Measurements from ENCODE around the gene CALN1. TPM values are rescaled to one million over a fixed set of nuclear protein-coding genes. Genes with fewer than 3 reads are reported as not detected.

The CALN1 gene
- total and polyA plus RNA-seq, 4 donors, result 0.14 to 0.84 (median 0.24) TPM

DNA sequence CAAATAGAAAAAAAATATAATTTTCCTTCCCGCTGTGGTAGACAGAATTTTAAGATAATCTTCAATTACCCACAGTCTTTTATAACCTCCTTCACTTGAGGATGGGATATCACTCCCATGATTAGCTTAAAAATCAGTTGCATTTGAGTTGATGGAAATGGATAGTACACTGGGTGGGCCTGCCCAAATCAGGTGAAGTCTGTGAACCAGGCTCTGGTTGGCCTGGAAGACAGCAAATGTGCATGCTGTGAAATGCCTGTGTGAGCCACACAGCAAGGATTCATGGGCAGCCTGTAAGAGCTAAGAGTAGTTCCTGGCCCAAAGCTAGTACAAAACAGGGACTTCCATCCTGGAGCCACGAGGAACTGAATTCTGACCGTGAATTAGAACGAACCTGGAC lies 548.0 kb downstream of the CALN1 start:
- TF ChIP-seq FOXA2 (IDR thresholded peaks at IDR 0.05) (no peak), NR2F2 (IDR thresholded peaks at IDR 0.05) (no peak), GABPA (IDR thresholded peaks at IDR 0.05 in 1 of 2, conservative IDR thresholded peaks at IDR 0.05 in 1 of 2) (no peak), RAD21 (IDR thresholded peaks at IDR 0.05) (no peak), HNF4G (IDR thresholded peaks at IDR 0.05) (no peak), EGR1 (IDR thresholded peaks at IDR 0.05; ENCODE audit: low read depth in 2 of 2) (no peak), FOXA1 (IDR thresholded peaks at IDR 0.05) (no peak), YY1 (IDR thresholded peaks at IDR 0.05) (no peak), JUND (IDR thresholded peaks at IDR 0.05) (no peak), HNF4A (conservative IDR thresholded peaks at IDR 0.05) (no peak), TAF1 (conservative IDR thresholded peaks at IDR 0.05) (no peak), RXRA (IDR thresholded peaks at IDR 0.05) (no peak)
- TF ChIP-seq, protein P1, sequence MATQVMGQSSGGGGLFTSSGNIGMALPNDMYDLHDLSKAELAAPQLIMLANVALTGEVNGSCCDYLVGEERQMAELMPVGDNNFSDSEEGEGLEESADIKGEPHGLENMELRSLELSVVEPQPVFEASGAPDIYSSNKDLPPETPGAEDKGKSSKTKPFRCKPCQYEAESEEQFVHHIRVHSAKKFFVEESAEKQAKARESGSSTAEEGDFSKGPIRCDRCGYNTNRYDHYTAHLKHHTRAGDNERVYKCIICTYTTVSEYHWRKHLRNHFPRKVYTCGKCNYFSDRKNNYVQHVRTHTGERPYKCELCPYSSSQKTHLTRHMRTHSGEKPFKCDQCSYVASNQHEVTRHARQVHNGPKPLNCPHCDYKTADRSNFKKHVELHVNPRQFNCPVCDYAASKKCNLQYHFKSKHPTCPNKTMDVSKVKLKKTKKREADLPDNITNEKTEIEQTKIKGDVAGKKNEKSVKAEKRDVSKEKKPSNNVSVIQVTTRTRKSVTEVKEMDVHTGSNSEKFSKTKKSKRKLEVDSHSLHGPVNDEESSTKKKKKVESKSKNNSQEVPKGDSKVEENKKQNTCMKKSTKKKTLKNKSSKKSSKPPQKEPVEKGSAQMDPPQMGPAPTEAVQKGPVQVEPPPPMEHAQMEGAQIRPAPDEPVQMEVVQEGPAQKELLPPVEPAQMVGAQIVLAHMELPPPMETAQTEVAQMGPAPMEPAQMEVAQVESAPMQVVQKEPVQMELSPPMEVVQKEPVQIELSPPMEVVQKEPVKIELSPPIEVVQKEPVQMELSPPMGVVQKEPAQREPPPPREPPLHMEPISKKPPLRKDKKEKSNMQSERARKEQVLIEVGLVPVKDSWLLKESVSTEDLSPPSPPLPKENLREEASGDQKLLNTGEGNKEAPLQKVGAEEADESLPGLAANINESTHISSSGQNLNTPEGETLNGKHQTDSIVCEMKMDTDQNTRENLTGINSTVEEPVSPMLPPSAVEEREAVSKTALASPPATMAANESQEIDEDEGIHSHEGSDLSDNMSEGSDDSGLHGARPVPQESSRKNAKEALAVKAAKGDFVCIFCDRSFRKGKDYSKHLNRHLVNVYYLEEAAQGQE (IDR thresholded peaks at IDR 0.05), result no peak
- Histone ChIP-seq H3K27ac (ENCODE audit: low read depth in 1 of 2, low read length in 2 of 2) (no peak overlapping the region), H3K27me3 (ENCODE audit: control insufficient read depth in 4 of 4, insufficient read depth in 4 of 4, low read length in 3 of 4) (peaks cover 0 to 6% (median 0%) of the 10 kb centered on the region in 4 donors), H3K4me1 (ENCODE audit: control insufficient read depth in 4 of 4, insufficient read depth in 4 of 4, low read length in 3 of 4) (no peaks in the 10 kb centered on the region), H3K36me3 (ENCODE audit: control insufficient read depth in 4 of 4, insufficient read depth in 3 of 4, low read depth in 1 of 4, low read length in 3 of 4) (no peaks in the 10 kb centered on the region), H3K4me3 (ENCODE audit: low read depth in 1 of 3, low read length in 3 of 3) (no peak overlapping the region), H3K9me3 (ENCODE audit: control insufficient read depth in 4 of 4, low read length in 3 of 4) (no peaks in the 10 kb centered on the region), H3K9ac (ENCODE audit: low read depth in 1 of 2, low read length in 2 of 2) (no peak overlapping the region)
- WGBS, result 84% methylated on average over 4 of the region's 4 CpGs
- DNase-seq (ENCODE audit: low spot score), result no peak

DNA sequence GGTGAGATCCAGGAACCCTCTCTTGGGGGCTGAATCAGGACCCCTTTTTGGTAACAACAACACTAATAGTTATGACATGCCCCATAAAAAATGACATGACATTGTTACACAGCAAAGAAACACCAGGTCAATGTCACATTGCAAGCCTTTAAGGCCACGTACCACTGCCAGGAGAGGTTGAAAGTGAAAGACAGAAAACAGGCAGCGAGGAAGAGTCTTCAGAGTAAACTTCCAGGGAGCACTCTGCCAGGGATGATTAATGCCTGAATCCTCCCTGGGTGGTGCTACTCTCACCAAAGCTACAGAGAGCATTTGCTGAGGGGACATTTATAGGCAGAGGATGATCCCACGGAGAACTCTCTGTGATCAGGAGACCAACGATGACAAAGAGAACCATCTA lies 551.6 kb downstream of the CALN1 start:
- Histone ChIP-seq H3K4me1 (ENCODE audit: control insufficient read depth in 4 of 4, insufficient read depth in 4 of 4, low read length in 3 of 4) (no peaks in the 10 kb centered on the region), H3K9me3 (ENCODE audit: control insufficient read depth in 4 of 4, low read length in 3 of 4) (no peaks in the 10 kb centered on the region), H3K27me3 (ENCODE audit: control insufficient read depth in 4 of 4, insufficient read depth in 4 of 4, low read length in 3 of 4) (peaks cover 0 to 6% (median 0%) of the 10 kb centered on the region in 4 donors), H3K27ac (ENCODE audit: low read depth in 1 of 2, low read length in 2 of 2) (no peak overlapping the region), H3K9ac (ENCODE audit: low read depth in 1 of 2, low read length in 2 of 2) (no peak overlapping the region), H3K36me3 (ENCODE audit: control insufficient read depth in 4 of 4, insufficient read depth in 3 of 4, low read depth in 1 of 4, low read length in 3 of 4) (no peaks in the 10 kb centered on the region), H3K4me3 (ENCODE audit: low read depth in 1 of 3, low read length in 3 of 3) (no peak overlapping the region)
- WGBS, result 70% methylated on average over 4 of the region's 4 CpGs
- no peak for TF ChIP-seq RAD21 (IDR thresholded peaks at IDR 0.05)
- no peak for TF ChIP-seq TAF1 (conservative IDR thresholded peaks at IDR 0.05)
- TF ChIP-seq, protein P2, sequence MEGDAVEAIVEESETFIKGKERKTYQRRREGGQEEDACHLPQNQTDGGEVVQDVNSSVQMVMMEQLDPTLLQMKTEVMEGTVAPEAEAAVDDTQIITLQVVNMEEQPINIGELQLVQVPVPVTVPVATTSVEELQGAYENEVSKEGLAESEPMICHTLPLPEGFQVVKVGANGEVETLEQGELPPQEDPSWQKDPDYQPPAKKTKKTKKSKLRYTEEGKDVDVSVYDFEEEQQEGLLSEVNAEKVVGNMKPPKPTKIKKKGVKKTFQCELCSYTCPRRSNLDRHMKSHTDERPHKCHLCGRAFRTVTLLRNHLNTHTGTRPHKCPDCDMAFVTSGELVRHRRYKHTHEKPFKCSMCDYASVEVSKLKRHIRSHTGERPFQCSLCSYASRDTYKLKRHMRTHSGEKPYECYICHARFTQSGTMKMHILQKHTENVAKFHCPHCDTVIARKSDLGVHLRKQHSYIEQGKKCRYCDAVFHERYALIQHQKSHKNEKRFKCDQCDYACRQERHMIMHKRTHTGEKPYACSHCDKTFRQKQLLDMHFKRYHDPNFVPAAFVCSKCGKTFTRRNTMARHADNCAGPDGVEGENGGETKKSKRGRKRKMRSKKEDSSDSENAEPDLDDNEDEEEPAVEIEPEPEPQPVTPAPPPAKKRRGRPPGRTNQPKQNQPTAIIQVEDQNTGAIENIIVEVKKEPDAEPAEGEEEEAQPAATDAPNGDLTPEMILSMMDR (IDR thresholded peaks at IDR 0.05; ENCODE audit: low read depth, low read length, missing input control), result no peak
- TF ChIP-seq SP1 (IDR thresholded peaks at IDR 0.05), result no peak
- TF ChIP-seq, protein P3, sequence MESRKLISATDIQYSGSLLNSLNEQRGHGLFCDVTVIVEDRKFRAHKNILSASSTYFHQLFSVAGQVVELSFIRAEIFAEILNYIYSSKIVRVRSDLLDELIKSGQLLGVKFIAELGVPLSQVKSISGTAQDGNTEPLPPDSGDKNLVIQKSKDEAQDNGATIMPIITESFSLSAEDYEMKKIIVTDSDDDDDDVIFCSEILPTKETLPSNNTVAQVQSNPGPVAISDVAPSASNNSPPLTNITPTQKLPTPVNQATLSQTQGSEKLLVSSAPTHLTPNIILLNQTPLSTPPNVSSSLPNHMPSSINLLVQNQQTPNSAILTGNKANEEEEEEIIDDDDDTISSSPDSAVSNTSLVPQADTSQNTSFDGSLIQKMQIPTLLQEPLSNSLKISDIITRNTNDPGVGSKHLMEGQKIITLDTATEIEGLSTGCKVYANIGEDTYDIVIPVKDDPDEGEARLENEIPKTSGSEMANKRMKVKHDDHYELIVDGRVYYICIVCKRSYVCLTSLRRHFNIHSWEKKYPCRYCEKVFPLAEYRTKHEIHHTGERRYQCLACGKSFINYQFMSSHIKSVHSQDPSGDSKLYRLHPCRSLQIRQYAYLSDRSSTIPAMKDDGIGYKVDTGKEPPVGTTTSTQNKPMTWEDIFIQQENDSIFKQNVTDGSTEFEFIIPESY (IDR thresholded peaks at IDR 0.05), result no peak
- TF ChIP-seq GABPA (IDR thresholded peaks at IDR 0.05 in 1 of 2, conservative IDR thresholded peaks at IDR 0.05 in 1 of 2), result no peak
- TF ChIP-seq JUND (IDR thresholded peaks at IDR 0.05), result no peak
- DNase-seq (ENCODE audit: low spot score), result no peak

Measured in liver (tissue), 9 donors.